GM23338 (cell line): ENCODE data around the gene CCDC69. TPM values are rescaled to one million over a fixed set of nuclear protein-coding genes. Genes with fewer than 3 reads are reported as not detected.

ENCODE experiments used
- CREB1 ChIP-seq: fragments of 250-450 bp; sonication (Bioruptor Pico); IDR thresholded peaks from 2 replicates; pipeline ENCODE4 v1.5.0; 2020; ENCODE audit warnings: low read depth, mild to moderate bottlenecking, moderate library complexity
- EZH2 ChIP-seq: fragments of 200-600 bp; sonication (generic); IDR thresholded peaks from one replicate; pipeline ENCODE4 v1.8.0; 2017; ENCODE audit warnings: antibody characterized with exemption, mild to moderate bottlenecking, low read depth; ENCODE audit not compliant: unreplicated experiment
- NANOG ChIP-seq: IDR thresholded peaks from 2 replicates; pipeline ENCODE4 v1.6.1; 2016; ENCODE audit warnings: antibody characterized with exemption, borderline replicate concordance
- POLR2AphosphoS5 ChIP-seq: IDR thresholded peaks from 2 replicates; pipeline ENCODE4 v1.6.1; 2016; ENCODE audit warnings: antibody characterized with exemption, low read depth
- polyA plus RNA-seq: library from polyadenylated mRNA; unstranded; fragments of >200 nt; fragmentation: Nextera tagmentation; extraction: Ambion mirVana; gene quantifications from 2 replicates; pipeline ENCODE4 v1.2.1, GENCODE V29; 2016
- total RNA-seq: library from RNA; depleted of rRNA; stranded (reverse); fragments of >200 nt; shearing (Covaris generic); gene quantifications from 2 replicates; pipeline ENCODE4 v1.2.3, GENCODE V29; 2014
- TF ChIP-seq, protein P1 (sequence below): fragments of 250-450 bp; sonication (Bioruptor Pico); IDR thresholded peaks from 2 replicates; pipeline ENCODE4 v1.5.0; 2020; ENCODE audit warnings: mild to moderate bottlenecking, moderate library complexity
- TF ChIP-seq, protein P2 (sequence below), 2 experiments: fragments of 200-600 bp in 1 of 2; sonication (generic) in 1 of 2; conservative IDR thresholded peaks; 2 replicates each; pipeline versions ENCODE4 v1.5.1 to v1.6.1; 2016 to 2017; ENCODE audit warnings: antibody characterized with exemption in 2 of 2, low read depth in 2 of 2, mild to moderate bottlenecking in 2 of 2, moderate library complexity in 1 of 2
- TF ChIP-seq, protein P3 (sequence below): IDR thresholded peaks from 2 replicates; pipeline ENCODE4 v1.6.1; 2016; ENCODE audit warnings: antibody characterized with exemption
- TF ChIP-seq, protein P4 (sequence below): IDR thresholded peaks from one replicate; pipeline ENCODE4 v1.6.1; 2018; ENCODE audit warnings: antibody characterized with exemption; ENCODE audit not compliant: unreplicated experiment

The CCDC69 gene
- total and polyA plus RNA-seq, 2 experiments from 2014 or later = 2.7 to 5.3 TPM

DNA sequence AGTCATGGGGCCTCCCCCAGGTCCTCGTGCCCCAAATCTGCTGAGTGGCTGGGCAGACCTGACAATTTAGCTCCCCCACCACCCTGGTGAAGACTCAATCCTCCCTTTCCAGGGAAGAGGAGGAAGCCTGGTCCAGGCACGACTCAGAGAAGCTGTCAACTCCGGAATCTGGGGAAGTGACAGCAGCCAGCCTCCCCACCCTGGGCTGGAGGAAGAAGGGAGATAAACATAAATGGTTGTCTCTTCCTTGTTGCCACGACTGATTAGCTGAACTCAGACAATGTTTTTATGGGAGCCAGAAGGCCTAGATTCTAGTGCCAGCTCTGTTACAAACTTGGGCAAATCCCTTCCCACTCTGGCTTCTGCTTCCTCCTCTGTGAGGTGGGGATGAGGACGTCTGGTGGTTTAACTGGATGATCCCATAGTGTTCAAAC, 15.4 kb downstream of the CCDC69 start (continued):
- TF ChIP-seq, protein P1, sequence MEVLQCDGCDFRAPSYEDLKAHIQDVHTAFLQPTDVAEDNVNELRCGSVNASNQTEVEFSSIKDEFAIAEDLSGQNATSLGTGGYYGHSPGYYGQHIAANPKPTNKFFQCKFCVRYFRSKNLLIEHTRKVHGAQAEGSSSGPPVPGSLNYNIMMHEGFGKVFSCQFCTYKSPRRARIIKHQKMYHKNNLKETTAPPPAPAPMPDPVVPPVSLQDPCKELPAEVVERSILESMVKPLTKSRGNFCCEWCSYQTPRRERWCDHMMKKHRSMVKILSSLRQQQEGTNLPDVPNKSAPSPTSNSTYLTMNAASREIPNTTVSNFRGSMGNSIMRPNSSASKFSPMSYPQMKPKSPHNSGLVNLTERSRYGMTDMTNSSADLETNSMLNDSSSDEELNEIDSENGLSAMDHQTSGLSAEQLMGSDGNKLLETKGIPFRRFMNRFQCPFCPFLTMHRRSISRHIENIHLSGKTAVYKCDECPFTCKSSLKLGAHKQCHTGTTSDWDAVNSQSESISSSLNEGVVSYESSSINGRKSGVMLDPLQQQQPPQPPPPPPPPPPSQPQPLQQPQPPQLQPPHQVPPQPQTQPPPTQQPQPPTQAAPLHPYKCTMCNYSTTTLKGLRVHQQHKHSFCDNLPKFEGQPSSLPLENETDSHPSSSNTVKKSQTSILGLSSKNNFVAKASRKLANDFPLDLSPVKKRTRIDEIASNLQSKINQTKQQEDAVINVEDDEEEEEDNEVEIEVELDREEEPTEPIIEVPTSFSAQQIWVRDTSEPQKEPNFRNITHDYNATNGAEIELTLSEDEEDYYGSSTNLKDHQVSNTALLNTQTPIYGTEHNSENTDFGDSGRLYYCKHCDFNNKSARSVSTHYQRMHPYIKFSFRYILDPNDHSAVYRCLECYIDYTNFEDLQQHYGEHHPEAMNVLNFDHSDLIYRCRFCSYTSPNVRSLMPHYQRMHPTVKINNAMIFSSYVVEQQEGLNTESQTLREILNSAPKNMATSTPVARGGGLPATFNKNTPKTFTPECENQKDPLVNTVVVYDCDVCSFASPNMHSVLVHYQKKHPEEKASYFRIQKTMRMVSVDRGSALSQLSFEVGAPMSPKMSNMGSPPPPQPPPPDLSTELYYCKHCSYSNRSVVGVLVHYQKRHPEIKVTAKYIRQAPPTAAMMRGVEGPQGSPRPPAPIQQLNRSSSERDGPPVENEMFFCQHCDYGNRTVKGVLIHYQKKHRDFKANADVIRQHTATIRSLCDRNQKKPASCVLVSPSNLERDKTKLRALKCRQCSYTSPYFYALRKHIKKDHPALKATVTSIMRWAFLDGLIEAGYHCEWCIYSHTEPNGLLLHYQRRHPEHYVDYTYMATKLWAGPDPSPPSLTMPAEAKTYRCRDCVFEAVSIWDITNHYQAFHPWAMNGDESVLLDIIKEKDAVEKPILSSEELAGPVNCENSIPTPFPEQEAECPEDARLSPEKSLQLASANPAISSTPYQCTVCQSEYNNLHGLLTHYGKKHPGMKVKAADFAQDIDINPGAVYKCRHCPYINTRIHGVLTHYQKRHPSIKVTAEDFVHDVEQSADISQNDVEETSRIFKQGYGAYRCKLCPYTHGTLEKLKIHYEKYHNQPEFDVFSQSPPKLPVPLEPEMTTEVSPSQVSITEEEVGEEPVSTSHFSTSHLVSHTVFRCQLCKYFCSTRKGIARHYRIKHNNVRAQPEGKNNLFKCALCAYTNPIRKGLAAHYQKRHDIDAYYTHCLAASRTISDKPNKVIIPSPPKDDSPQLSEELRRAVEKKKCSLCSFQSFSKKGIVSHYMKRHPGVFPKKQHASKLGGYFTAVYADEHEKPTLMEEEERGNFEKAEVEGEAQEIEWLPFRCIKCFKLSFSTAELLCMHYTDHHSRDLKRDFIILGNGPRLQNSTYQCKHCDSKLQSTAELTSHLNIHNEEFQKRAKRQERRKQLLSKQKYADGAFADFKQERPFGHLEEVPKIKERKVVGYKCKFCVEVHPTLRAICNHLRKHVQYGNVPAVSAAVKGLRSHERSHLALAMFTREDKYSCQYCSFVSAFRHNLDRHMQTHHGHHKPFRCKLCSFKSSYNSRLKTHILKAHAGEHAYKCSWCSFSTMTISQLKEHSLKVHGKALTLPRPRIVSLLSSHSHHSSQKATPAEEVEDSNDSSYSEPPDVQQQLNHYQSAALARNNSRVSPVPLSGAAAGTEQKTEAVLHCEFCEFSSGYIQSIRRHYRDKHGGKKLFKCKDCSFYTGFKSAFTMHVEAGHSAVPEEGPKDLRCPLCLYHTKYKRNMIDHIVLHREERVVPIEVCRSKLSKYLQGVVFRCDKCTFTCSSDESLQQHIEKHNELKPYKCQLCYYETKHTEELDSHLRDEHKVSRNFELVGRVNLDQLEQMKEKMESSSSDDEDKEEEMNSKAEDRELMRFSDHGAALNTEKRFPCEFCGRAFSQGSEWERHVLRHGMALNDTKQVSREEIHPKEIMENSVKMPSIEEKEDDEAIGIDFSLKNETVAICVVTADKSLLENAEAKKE (CRISPR knock-in tag) = no peak
- no peak for TF ChIP-seq EZH2
- TF ChIP-seq, protein P2, sequence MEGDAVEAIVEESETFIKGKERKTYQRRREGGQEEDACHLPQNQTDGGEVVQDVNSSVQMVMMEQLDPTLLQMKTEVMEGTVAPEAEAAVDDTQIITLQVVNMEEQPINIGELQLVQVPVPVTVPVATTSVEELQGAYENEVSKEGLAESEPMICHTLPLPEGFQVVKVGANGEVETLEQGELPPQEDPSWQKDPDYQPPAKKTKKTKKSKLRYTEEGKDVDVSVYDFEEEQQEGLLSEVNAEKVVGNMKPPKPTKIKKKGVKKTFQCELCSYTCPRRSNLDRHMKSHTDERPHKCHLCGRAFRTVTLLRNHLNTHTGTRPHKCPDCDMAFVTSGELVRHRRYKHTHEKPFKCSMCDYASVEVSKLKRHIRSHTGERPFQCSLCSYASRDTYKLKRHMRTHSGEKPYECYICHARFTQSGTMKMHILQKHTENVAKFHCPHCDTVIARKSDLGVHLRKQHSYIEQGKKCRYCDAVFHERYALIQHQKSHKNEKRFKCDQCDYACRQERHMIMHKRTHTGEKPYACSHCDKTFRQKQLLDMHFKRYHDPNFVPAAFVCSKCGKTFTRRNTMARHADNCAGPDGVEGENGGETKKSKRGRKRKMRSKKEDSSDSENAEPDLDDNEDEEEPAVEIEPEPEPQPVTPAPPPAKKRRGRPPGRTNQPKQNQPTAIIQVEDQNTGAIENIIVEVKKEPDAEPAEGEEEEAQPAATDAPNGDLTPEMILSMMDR (conservative IDR thresholded peaks at IDR 0.05; ENCODE audit: low read depth in 2 of 2) = no peak
- TF ChIP-seq CREB1 = no peak
- TF ChIP-seq NANOG = no peak
- TF ChIP-seq, protein P3, sequence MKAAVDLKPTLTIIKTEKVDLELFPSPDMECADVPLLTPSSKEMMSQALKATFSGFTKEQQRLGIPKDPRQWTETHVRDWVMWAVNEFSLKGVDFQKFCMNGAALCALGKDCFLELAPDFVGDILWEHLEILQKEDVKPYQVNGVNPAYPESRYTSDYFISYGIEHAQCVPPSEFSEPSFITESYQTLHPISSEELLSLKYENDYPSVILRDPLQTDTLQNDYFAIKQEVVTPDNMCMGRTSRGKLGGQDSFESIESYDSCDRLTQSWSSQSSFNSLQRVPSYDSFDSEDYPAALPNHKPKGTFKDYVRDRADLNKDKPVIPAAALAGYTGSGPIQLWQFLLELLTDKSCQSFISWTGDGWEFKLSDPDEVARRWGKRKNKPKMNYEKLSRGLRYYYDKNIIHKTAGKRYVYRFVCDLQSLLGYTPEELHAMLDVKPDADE = no peak
- TF ChIP-seq, protein P4, sequence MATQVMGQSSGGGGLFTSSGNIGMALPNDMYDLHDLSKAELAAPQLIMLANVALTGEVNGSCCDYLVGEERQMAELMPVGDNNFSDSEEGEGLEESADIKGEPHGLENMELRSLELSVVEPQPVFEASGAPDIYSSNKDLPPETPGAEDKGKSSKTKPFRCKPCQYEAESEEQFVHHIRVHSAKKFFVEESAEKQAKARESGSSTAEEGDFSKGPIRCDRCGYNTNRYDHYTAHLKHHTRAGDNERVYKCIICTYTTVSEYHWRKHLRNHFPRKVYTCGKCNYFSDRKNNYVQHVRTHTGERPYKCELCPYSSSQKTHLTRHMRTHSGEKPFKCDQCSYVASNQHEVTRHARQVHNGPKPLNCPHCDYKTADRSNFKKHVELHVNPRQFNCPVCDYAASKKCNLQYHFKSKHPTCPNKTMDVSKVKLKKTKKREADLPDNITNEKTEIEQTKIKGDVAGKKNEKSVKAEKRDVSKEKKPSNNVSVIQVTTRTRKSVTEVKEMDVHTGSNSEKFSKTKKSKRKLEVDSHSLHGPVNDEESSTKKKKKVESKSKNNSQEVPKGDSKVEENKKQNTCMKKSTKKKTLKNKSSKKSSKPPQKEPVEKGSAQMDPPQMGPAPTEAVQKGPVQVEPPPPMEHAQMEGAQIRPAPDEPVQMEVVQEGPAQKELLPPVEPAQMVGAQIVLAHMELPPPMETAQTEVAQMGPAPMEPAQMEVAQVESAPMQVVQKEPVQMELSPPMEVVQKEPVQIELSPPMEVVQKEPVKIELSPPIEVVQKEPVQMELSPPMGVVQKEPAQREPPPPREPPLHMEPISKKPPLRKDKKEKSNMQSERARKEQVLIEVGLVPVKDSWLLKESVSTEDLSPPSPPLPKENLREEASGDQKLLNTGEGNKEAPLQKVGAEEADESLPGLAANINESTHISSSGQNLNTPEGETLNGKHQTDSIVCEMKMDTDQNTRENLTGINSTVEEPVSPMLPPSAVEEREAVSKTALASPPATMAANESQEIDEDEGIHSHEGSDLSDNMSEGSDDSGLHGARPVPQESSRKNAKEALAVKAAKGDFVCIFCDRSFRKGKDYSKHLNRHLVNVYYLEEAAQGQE = no peak
- no peak for TF ChIP-seq POLR2AphosphoS5
